HFF-Myc (cell line): ENCODE measurements around the gene PFDN2.
A peak's percentile ranks its signal among the peaks of the same experiment; 100 is the strongest.

Experiments
- DNase-seq: peaks from one replicate; pipeline ENCODE4 v3.0.0-alpha.2; 2011; ENCODE audit warnings: low read depth; ENCODE audit errors: extremely low read depth
- H3K4me3 ChIP-seq: replicated peaks from 2 replicates; pipeline ENCODE4 v1.5.1; 2011; ENCODE audit warnings: low read depth, mild to moderate bottlenecking, control low read depth, low read length
- TF ChIP-seq, protein P1 (sequence below): IDR thresholded peaks from 2 replicates; pipeline ENCODE4 v1.5.1; 2012; ENCODE audit warnings: mild to moderate bottlenecking, low read depth, low read length, control low read depth; ENCODE audit errors: missing control alignments

PFDN2 gene

DNA sequence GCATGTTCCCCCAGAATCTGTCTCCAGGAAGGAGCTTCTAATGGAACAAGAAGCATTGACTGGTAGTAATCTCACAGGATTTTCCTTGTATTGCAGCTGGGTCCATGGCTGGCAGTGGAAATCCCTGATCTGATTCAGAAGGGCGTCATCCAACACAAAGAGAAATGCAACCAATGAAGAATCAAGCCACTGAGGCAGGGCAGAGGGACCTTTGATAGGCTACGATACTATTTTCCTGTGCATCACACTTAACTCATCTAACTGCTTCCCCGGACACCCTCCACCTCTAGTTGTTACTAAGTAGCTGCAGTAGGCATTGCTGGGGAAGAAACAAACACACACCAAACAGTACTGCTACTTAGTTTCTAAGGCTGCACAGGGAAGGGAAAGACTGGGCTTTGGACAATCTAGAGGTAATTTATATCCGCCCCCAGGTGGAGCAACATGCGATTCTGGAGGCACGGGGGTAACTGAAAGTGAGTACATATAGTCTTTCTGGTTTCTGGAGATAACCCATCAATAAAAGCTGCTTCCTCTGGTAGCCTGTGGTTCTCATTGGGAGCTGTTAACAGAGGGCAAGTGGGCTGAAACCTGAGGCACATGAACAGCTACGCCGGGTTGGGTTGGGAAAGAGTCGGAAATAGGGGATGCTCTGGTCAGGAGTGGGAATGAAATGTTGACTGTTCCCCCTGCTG is 40.6 kb upstream of the PFDN2 start:
- TF ChIP-seq, protein P1, sequence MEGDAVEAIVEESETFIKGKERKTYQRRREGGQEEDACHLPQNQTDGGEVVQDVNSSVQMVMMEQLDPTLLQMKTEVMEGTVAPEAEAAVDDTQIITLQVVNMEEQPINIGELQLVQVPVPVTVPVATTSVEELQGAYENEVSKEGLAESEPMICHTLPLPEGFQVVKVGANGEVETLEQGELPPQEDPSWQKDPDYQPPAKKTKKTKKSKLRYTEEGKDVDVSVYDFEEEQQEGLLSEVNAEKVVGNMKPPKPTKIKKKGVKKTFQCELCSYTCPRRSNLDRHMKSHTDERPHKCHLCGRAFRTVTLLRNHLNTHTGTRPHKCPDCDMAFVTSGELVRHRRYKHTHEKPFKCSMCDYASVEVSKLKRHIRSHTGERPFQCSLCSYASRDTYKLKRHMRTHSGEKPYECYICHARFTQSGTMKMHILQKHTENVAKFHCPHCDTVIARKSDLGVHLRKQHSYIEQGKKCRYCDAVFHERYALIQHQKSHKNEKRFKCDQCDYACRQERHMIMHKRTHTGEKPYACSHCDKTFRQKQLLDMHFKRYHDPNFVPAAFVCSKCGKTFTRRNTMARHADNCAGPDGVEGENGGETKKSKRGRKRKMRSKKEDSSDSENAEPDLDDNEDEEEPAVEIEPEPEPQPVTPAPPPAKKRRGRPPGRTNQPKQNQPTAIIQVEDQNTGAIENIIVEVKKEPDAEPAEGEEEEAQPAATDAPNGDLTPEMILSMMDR, result no peak
- no peak for DNase-seq
- peak overlapping the region; percentile 85 for H3K4me3 ChIP-seq

DNA sequence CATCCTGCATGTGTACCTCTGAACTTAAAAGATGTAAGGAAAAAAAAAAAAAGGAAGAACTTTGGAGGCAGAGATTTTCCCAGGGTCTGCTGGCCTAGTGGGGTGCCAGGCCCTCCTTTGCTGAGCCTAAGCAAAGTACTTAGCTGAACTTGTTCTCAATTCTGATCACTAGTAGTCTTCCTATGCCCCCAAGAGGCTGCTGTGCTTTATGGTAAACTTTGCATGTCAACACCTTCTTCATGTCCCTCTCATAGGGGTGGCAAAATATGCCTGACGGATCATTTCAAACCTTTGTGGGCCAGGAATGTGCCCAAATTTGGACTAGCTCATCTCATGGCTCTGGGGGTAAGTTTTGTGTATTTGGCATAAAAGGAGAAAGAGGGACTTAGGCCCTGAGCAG is 40.0 kb upstream of the PFDN2 start:
- no peak overlapping the region for H3K4me3 ChIP-seq
- DNase-seq, result no peak
- TF ChIP-seq, protein P1, result no peak

DNA sequence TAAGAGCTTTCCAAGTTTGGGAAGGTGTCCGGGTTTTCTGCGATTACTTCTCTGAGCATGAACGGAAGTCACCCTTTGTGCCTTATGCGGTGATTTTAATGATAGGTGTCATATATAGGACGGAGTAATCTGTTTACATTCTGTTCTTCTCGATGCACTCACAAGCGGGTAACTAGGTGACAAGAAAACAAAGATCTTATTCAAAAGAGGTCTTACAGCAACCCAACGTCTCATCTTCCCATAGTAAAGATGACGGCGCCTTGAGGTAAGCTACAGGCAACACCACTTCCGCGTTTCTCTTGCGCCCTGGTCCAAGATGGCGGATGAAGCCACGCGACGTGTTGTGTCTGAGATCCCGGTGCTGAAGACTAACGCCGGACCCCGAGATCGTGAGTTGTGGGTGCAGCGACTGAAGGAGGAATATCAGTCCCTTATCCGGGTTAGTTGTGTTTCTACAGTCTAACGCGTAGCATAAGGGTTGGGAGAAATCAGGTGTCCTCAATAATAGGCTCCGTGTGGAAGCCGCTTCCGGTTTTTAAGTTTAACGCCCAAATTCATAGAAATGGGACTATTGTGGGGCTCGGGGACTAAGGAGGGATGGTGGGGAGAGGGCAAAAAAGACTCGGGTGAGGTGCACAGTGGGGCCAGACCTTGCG is 36.0 kb upstream of the PFDN2 start, which contains the start of gene UFC1:
Gene UFC1 (plus strand): TSS at position 297 of the 656 bp plus-strand sequence. CDS start 20 bp downstream, at position 317.
- TF ChIP-seq, protein P1, result no peak
- peak within 1 kb of the TSS; percentile 69 for H3K4me3 ChIP-seq
- peak; percentile 75 for DNase-seq

DNA sequence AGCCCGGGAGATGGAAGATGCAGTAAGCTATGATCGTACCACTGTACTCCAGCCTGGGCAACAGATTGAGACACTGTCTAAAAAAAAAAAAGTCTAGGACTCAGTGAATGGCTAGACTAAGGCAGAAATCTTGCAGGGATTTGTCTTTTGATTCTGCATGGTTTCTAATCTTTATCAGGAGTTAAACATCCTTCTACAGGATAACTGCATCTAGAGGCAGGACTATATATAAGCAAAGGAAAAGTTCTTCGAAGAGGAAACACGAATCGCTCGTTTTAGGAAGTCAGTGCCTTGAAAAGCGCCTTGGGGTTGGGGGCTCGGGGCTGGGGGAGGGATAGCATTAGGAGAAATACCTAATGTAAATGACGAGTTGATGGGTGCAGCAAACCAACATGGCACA is 35.3 kb upstream of the PFDN2 start:
- TF ChIP-seq, protein P1, result no peak
- DNase-seq, result no peak
- peak overlapping the region; percentile 69 for H3K4me3 ChIP-seq

DNA sequence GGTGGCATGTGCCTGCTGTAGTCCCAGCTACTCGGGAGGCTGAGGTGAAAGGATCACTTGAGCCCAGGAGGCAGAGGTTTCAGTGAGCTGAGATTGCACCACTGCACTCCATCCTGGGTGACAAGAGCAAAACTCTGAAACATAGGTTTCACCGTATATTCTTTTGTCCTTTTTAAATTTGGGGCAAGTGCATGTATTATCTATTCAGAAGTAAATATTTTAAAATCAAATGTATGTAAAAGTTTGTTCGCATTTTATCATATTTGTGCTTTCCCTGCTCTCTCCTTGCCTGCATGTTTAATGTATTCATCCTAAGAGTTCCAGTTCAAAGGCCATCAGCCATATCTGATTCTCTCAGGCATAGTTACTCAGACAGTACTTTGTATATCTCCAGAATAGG is 28.0 kb upstream of the PFDN2 start:
- H3K4me3 ChIP-seq, result no peak overlapping the region
- TF ChIP-seq, protein P1, result no peak
- DNase-seq, result no peak

DNA sequence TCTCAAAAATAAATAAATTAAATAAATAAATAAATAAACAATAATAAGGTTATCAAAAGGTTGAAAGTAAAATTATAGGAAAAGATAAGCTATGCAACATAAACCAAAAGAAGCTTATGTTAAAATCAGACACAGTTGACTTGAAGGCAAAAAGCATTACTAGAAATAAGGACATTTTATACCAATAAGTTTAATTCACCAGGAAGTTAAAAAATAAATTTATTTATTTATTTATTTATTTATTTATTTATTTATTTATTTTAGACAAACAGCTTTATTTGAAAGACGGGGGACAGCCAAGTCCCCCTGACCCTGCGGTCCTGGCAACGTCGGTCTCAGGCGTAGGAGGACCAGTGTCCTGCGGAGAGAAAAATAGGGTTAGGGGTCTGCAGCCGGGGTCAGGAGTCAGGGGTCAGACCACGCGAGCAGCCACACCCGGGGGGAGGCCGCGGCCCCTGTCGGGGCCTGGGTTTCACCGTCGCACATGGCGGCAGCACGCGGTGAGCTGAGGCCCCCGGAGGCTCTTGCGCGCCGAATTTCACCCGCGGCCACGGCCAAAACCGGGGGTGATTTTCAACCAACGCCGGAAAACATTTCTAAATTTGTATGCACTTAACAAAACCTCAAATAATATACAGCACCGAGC is 23.0 kb upstream of the PFDN2 start:
- DNase-seq, result no peak
- TF ChIP-seq, protein P1, result no peak
- no peak overlapping the region for H3K4me3 ChIP-seq
